ENCODE measurements around the gene SPNS1.

GRCh38 chr16:29014561-29015069 lies 40.0 kb downstream of the SPNS1 start:
- TF ChIP-seq POLR2AphosphoS5 (IDR thresholded peaks at IDR 0.05) (no peak), POLR2A (IDR thresholded peaks at IDR 0.05) (no peak), CTCF (IDR thresholded peaks at IDR 0.05) (no peak)
